OCI-LY1 (cell line): ENCODE data around the gene PCYT1A.

ENCODE experiments used
- CTCF ChIP-seq: fragments of 200-600 bp; sonication (generic), shearing (Covaris generic); IDR thresholded peaks from 2 replicates; pipeline ENCODE4 v1.5.1; 2017; ENCODE audit warnings: mild to moderate bottlenecking, antibody characterized with exemption, low read length, moderate library complexity, mixed read lengths
- EZH2 ChIP-seq: fragments of 200-600 bp; sonication (generic), shearing (Covaris generic); IDR thresholded peaks from 2 replicates; pipeline ENCODE4 v1.8.0; 2017; ENCODE audit warnings: borderline replicate concordance, mixed run types, mild to moderate bottlenecking, antibody characterized with exemption, low read length, moderate library complexity, mixed read lengths

- no peak for TF ChIP-seq CTCF
- TF ChIP-seq EZH2 = no peak
Measured at GRCh38 chr3:196219970-196220311, 67.6 kb downstream of the PCYT1A start.
